GM12878 (cell line): Measurements from ENCODE around the gene DMD. TPM values are rescaled to one million over a fixed set of nuclear protein-coding genes. Genes with fewer than 3 reads are reported as not detected.

ENCODE experiments used
- ATAC-seq: fragments of 200-7000 bp; cut with Tn5 transposase; 3 replicates; pipeline ENCODE4 v1.9.1; 2020; ENCODE audit warnings: mild to moderate bottlenecking, moderate library complexity
- BruUV-seq: library from RNA; stranded (reverse); fragments of 400-500 nt; replicated peaks from 2 replicates; lab custom pipeline; 2021; lab: Mats Ljungman, UMichigan
- CTCF ChIA-PET: fragments of 300-600 bp; sonication (Branson Sonifier 250); formaldehyde crosslinking; extraction: SDS; loops from one replicate; lab custom pipeline; 2021; ENCODE audit warnings: inconsistent platforms; lab: Yijun Ruan, JAX
- POLR2A ChIA-PET: fragments of 350-600 bp; formaldehyde crosslinking; extraction: SDS; loops from one replicate; lab custom pipeline; 2021; ENCODE audit warnings: inconsistent platforms; lab: Charles Lee
- RAD21 ChIA-PET: fragments of 300-600 bp; sonication (Branson Sonifier 250); formaldehyde crosslinking; loops from one replicate; lab custom pipeline; 2023; ENCODE audit warnings: antibody characterized with exemption; ENCODE audit not compliant: unreplicated experiment; lab: Charles Lee
- SMC1A ChIA-PET: fragments of 300-600 bp; sonication (Branson Sonifier 250); formaldehyde crosslinking; loops from one replicate; lab custom pipeline; 2023; ENCODE audit not compliant: unreplicated experiment, uncharacterized antibody; lab: Charles Lee
- DNase-seq: peaks from one replicate; pipeline ENCODE4 v3.0.0-alpha.2; 2011; ENCODE audit warnings: low read depth, low spot score
- FAIRE-seq: peaks from 3 replicates; lab custom pipeline; 2011; peaks lifted over from hg19 to GRCh38; lab: Jason Lieb, UNC
- H2AFZ ChIP-seq: 2 replicates; pipeline ENCODE4 v1.6.0; 2011; ENCODE audit warnings: low read depth, low read length, control low read depth; ENCODE audit not compliant: control insufficient read depth
- H3K27ac ChIP-seq: 2 replicates; pipeline ENCODE4 v1.5.1; 2011; ENCODE audit warnings: control low read depth; ENCODE audit not compliant: control insufficient read depth, insufficient read depth
- H3K27me3 ChIP-seq, 2 experiments: replicated peaks in 1 of 2; 2 replicates each; pipeline versions ENCODE4 v1.6.0 to v1.6.1; 2011; ENCODE audit warnings: low read length in 1 of 2; ENCODE audit not compliant: control insufficient read depth in 2 of 2, insufficient read depth in 2 of 2
- H3K36me3 ChIP-seq, 2 experiments: 2 replicates each; pipeline ENCODE4 v1.5.1; 2011; ENCODE audit warnings: low read length in 1 of 2; ENCODE audit not compliant: control insufficient read depth in 2 of 2, insufficient read depth in 2 of 2
- H3K4me1 ChIP-seq: 2 replicates; pipeline ENCODE4 v1.6.1; 2011; ENCODE audit warnings: mild to moderate bottlenecking, low read length, moderate library complexity, mixed read lengths; ENCODE audit not compliant: control insufficient read depth, insufficient read depth
- H3K4me2 ChIP-seq: 2 replicates; pipeline ENCODE4 v1.6.0; 2011; ENCODE audit warnings: control low read depth; ENCODE audit not compliant: control insufficient read depth, insufficient read depth
- H3K4me3 ChIP-seq: fragments of 200-600 bp; sonication (generic); 2 replicates; pipeline ENCODE4 v1.5.1; 2016
- H3K79me2 ChIP-seq: 2 replicates; pipeline ENCODE4 v1.6.0; 2011; ENCODE audit warnings: low read length; ENCODE audit not compliant: control insufficient read depth, insufficient read depth
- H3K9ac ChIP-seq: 2 replicates; pipeline ENCODE4 v1.8.0; 2011; ENCODE audit warnings: low read length, control low read depth, mixed read lengths; ENCODE audit not compliant: control insufficient read depth, insufficient read depth
- H3K9me3 ChIP-seq: replicated peaks from 3 replicates; pipeline ENCODE4 v1.5.1; 2011; ENCODE audit warnings: mild to moderate bottlenecking, low read length; ENCODE audit not compliant: control insufficient read depth, insufficient read depth
- H4K20me1 ChIP-seq: 2 replicates; pipeline ENCODE4 v1.6.0; 2011; ENCODE audit not compliant: control insufficient read depth, insufficient read depth
- BACH1 ChIP-seq: fragments of 450-650 bp; IDR thresholded peaks from 2 replicates; pipeline ENCODE4 v1.6.1; 2017; ENCODE audit warnings: mild to moderate bottlenecking, borderline replicate concordance
- BHLHE40 ChIP-seq, 2 experiments: fragments of 450-650 bp in 1 of 2; IDR thresholded peaks; 2 replicates each; pipeline ENCODE4 v1.6.1; 2011 to 2017; ENCODE audit warnings: low read depth in 2 of 2, borderline replicate concordance in 1 of 2, improper control_type of control experiment in 1 of 2, low read length in 1 of 2, mild to moderate bottlenecking in 1 of 2
- KLF5 ChIP-seq: fragments of 450-650 bp; IDR thresholded peaks from 2 replicates; pipeline ENCODE4 v1.6.1; 2014; ENCODE audit warnings: mild to moderate bottlenecking; ENCODE audit not compliant: partially characterized antibody
- LARP7 ChIP-seq: fragments of 450-650 bp; IDR thresholded peaks from 2 replicates; pipeline ENCODE4 v1.6.1; 2017; ENCODE audit warnings: mild to moderate bottlenecking
- MYB ChIP-seq: fragments of 150-350 bp; IDR thresholded peaks from 2 replicates; pipeline ENCODE4 v1.6.1; 2014; ENCODE audit warnings: mild to moderate bottlenecking, low read depth, low read length, borderline replicate concordance
- MYC ChIP-seq: IDR thresholded peaks from 2 replicates; pipeline ENCODE4 v1.6.1; 2011; ENCODE audit warnings: mild to moderate bottlenecking, low read length, moderate library complexity, inconsistent platforms; ENCODE audit not compliant: insufficient read depth, insufficient replicate concordance, insufficient read length, severe bottlenecking
- PML ChIP-seq: IDR thresholded peaks from 2 replicates; pipeline ENCODE4 v1.6.1; 2012; ENCODE audit warnings: low read length, inconsistent platforms
- SIX5 ChIP-seq: IDR thresholded peaks from 2 replicates; pipeline ENCODE4 v1.6.1; 2011; ENCODE audit warnings: mild to moderate bottlenecking, low read depth, low read length, moderate library complexity; ENCODE audit not compliant: severe bottlenecking
- TCF12 ChIP-seq: IDR thresholded peaks from 2 replicates; pipeline ENCODE4 v1.6.1; 2011; ENCODE audit warnings: low read depth, mild to moderate bottlenecking, low read length
- ZNF24 ChIP-seq: fragments of 450-650 bp; IDR thresholded peaks from 2 replicates; pipeline ENCODE4 v1.6.1; 2017; ENCODE audit warnings: antibody characterized with exemption, mild to moderate bottlenecking
- WGBS: methylation state at CpG from one replicate; pipeline ENCODE4 v1.1.6; 2016; ENCODE audit warnings: low lambda C conversion rate; ENCODE audit not compliant: insufficient replicate concordance, insufficient coverage; ENCODE audit errors: missing lambda C conversion rate; 5-methylcytosine and 5-hydroxymethylcytosine counted together
- in situ Hi-C: fragments of 300-500 bp; cut with MboI; formaldehyde crosslinking; loops from 9 replicates; pipeline ENCODE4 v1.14.3; 2018; ENCODE audit warnings: mixed read lengths
- intact Hi-C: fragments of 100-400 bp; cut with micrococcal nuclease; formaldehyde crosslinking; loops from one replicate; pipeline ENCODE4 v1.14.2; 2022; ENCODE audit not compliant: unreplicated experiment
- polyA plus RNA-seq, 11 experiments: library from polyadenylated mRNA; depleted of rRNA in 4 of 11; unstranded in 6 of 11; stranded (reverse) in 5 of 11; fragments of >200 nt; fragmentation: Nextera tagmentation in 4 of 11; fragmentation: Illumina TruSeq in 1 of 11; extraction: Ambion mirVana in 4 of 11; extraction: Trizol in 1 of 11; gene quantifications; 1 replicate in 1 of 11; 2 replicates in 10 of 11; pipeline versions ENCODE4 v1.2.1 to v1.2.3, GENCODE V29; 2011 to 2016; ENCODE audit warnings: inconsistent platforms in 2 of 11, missing spikeins in 2 of 11, low read depth in 1 of 11
- total RNA-seq, 4 experiments: library from RNA; depleted of rRNA in 3 of 4; stranded (reverse); fragments of >200 nt in 3 of 4; fragmentation: Illumina TruSeq in 1 of 4; extraction: Trizol in 1 of 4; gene quantifications; 2 replicates each; pipeline versions ENCODE4 v1.2.1 to v1.2.3, GENCODE V29; 2013 to 2021
- TF ChIP-seq, protein P1 (sequence below): fragments of 450-650 bp; IDR thresholded peaks from 2 replicates; pipeline ENCODE4 v1.6.1; 2017; ENCODE audit warnings: antibody characterized with exemption, mild to moderate bottlenecking, moderate library complexity
- TF ChIP-seq, protein P2 (sequence below): fragments of 450-650 bp; IDR thresholded peaks from 2 replicates; pipeline ENCODE4 v1.6.1; 2017; ENCODE audit warnings: borderline replicate concordance
- TF ChIP-seq, protein P3 (sequence below): IDR thresholded peaks from 2 replicates; pipeline ENCODE4 v1.6.1; 2012; ENCODE audit warnings: low read length, inconsistent platforms

Gene DMD
- total and polyA plus RNA-seq, 10 of the 15 experiments (the other 5 are each of a cell fraction or from before 2014, with no cell fraction given), result 1.4 to 24.3 (median 4.3) TPM

DNA sequence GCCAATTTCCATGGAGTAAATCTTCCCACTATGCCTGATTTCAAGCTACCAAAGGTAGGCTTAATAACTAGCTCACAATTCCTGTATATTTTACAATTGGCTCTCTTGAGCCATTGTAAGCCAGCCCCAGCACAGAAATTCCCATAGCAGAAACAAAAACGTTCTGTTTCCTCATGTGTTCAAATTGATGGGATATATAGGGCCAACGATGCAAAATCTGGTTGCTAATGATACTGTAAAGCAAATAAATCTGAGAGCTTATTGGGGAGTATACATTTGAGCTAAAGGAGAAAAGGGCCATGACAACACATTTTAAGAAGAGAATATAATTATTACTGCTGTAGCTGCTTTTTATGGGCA lies 1872.4 kb downstream of the DMD start:
- H2AFZ ChIP-seq, result no peak overlapping the region
- H3K4me3 ChIP-seq, result no peak overlapping the region
- DNase-seq, result no peak
- 2% methylated on average over 2 of the region's 2 CpGs for WGBS
- H3K9me3 ChIP-seq, result no peaks in the 10 kb centered on the region
- FAIRE-seq, result no peak
- H3K27ac ChIP-seq, result no peak overlapping the region
- H3K9ac ChIP-seq, result no peak overlapping the region
- H3K4me2 ChIP-seq, result no peak overlapping the region
- ChIA-PET CTCF (no interaction called here), RAD21 (no interaction called here), SMC1A (interaction anchor here (1.0 kb wide), 1 partner anchor 20 kb away, joined by 3 read pairs; no protein-coding TSS in a partner anchor), POLR2A (no interaction called here)
- H3K36me3 ChIP-seq, result no peaks in the 10 kb centered on the region
- no peaks in the 10 kb centered on the region; a peak in 1 of 4 replicates for H3K27me3 ChIP-seq
- no peaks in the 10 kb centered on the region for H3K4me1 ChIP-seq
- intact Hi-C loops (no loop called here), in situ Hi-C loops (no loop called here)
- ATAC-seq, result no peak
- TF ChIP-seq BHLHE40 (IDR thresholded peaks at IDR 0.05; ENCODE audit: borderline replicate concordance in 1 of 2, low read depth in 2 of 2, low read length in 1 of 2), result no peak
- TF ChIP-seq, protein P1, sequence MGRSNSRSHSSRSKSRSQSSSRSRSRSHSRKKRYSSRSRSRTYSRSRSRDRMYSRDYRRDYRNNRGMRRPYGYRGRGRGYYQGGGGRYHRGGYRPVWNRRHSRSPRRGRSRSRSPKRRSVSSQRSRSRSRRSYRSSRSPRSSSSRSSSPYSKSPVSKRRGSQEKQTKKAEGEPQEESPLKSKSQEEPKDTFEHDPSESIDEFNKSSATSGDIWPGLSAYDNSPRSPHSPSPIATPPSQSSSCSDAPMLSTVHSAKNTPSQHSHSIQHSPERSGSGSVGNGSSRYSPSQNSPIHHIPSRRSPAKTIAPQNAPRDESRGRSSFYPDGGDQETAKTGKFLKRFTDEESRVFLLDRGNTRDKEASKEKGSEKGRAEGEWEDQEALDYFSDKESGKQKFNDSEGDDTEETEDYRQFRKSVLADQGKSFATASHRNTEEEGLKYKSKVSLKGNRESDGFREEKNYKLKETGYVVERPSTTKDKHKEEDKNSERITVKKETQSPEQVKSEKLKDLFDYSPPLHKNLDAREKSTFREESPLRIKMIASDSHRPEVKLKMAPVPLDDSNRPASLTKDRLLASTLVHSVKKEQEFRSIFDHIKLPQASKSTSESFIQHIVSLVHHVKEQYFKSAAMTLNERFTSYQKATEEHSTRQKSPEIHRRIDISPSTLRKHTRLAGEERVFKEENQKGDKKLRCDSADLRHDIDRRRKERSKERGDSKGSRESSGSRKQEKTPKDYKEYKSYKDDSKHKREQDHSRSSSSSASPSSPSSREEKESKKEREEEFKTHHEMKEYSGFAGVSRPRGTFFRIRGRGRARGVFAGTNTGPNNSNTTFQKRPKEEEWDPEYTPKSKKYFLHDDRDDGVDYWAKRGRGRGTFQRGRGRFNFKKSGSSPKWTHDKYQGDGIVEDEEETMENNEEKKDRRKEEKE, result no peak
- no TSS peak for BruUV-seq
- H3K79me2 ChIP-seq, result no peaks in the 10 kb centered on the region
- no peaks in the 10 kb centered on the region for H4K20me1 ChIP-seq

DNA sequence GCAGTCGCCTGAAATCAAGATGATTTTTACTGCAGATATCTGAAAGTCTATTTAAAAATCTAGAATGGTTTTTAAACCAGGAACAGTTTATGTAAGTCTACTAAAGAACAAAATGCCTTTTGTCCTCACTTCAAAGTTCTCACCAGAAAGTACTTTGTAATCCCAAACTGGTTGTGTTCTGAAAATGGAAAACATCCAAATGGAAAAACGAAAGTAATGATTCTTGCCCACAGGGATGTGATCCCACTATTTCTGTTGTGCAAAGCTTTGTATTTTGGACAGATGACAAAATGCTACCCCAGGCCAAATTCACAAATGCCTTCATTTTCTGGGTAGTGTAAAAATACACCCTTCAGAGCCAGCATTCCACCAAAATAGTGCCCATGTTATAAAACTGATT lies 1874.0 kb downstream of the DMD start:
- SMC1A ChIA-PET, result no interaction called here
- no peaks in the 10 kb centered on the region for H3K9me3 ChIP-seq
- BruUV-seq, result no TSS peak
- no peaks in the 10 kb centered on the region for H3K36me3 ChIP-seq
- 4% methylated on average over 2 of the region's 2 CpGs for WGBS
- no peak overlapping the region for H2AFZ ChIP-seq
- POLR2A ChIA-PET, result no interaction called here
- CTCF ChIA-PET, result no interaction called here
- FAIRE-seq (no peak), ATAC-seq (no peak), DNase-seq (no peak)
- no peak overlapping the region for H3K27ac ChIP-seq
- RAD21 ChIA-PET, result no interaction called here
- in situ Hi-C loops, result no loop called here
- H3K4me2 ChIP-seq, result no peak overlapping the region
- no peaks in the 10 kb centered on the region; a peak in 1 of 4 replicates for H3K27me3 ChIP-seq
- intact Hi-C loops, result no loop called here
- no peak overlapping the region for H3K4me3 ChIP-seq
- no peaks in the 10 kb centered on the region for H3K4me1 ChIP-seq
- H3K9ac ChIP-seq, result no peak overlapping the region
- no peaks in the 10 kb centered on the region for H4K20me1 ChIP-seq
- H3K79me2 ChIP-seq, result no peaks in the 10 kb centered on the region
- TF ChIP-seq, protein P2, sequence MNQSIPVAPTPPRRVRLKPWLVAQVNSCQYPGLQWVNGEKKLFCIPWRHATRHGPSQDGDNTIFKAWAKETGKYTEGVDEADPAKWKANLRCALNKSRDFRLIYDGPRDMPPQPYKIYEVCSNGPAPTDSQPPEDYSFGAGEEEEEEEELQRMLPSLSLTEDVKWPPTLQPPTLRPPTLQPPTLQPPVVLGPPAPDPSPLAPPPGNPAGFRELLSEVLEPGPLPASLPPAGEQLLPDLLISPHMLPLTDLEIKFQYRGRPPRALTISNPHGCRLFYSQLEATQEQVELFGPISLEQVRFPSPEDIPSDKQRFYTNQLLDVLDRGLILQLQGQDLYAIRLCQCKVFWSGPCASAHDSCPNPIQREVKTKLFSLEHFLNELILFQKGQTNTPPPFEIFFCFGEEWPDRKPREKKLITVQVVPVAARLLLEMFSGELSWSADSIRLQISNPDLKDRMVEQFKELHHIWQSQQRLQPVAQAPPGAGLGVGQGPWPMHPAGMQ, result no peak
- TF ChIP-seq MYC (no peak), BACH1 (no peak), LARP7 (no peak), KLF5 (no peak), ZNF24 (no peak), MYB (no peak), TCF12 (no peak), PML (no peak), SIX5 (no peak)
- TF ChIP-seq, protein P3, sequence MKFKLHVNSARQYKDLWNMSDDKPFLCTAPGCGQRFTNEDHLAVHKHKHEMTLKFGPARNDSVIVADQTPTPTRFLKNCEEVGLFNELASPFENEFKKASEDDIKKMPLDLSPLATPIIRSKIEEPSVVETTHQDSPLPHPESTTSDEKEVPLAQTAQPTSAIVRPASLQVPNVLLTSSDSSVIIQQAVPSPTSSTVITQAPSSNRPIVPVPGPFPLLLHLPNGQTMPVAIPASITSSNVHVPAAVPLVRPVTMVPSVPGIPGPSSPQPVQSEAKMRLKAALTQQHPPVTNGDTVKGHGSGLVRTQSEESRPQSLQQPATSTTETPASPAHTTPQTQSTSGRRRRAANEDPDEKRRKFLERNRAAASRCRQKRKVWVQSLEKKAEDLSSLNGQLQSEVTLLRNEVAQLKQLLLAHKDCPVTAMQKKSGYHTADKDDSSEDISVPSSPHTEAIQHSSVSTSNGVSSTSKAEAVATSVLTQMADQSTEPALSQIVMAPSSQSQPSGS, result no peak
